ENCODE data around the gene SWT1.
"Not testable (repeated sequence)": the region's sequence is repeated elsewhere in the genome, so short reads cannot be mapped to it uniquely, and the experiment has no call there.

The SWT1 gene

GRCh38 chr1:185162491-185162890 is 5.5 kb downstream of the SWT1 start:
- no peak for DNase-seq

- DNase-seq, result no peak
Measured at GRCh38 chr1:185166106-185166505, 9.1 kb downstream of the SWT1 start.

GRCh38 chr1:185170291-185170848 is 13.4 kb downstream of the SWT1 start:
- peak in 24 of 56 donors; percentile 1 to 48 (median 6) for DNase-seq

- DNase-seq, result no peak
Measured at GRCh38 chr1:185193756-185194155, 36.8 kb downstream of the SWT1 start.

- not testable (repeated sequence) for DNase-seq
Measured at GRCh38 chr1:185198712-185199111, 41.7 kb downstream of the SWT1 start.

GRCh38 chr1:185200889-185201288 is 43.9 kb downstream of the SWT1 start:
- DNase-seq, result no peak

GRCh38 chr1:185207170-185207569 is 50.2 kb downstream of the SWT1 start:
- DNase-seq, result no peak

- no peak for DNase-seq
Measured at GRCh38 chr1:185207980-185208602, 51.1 kb downstream of the SWT1 start.

GRCh38 chr1:185208626-185209180 is 51.7 kb downstream of the SWT1 start:
- DNase-seq, result no peak

GRCh38 chr1:185209357-185209756 is 52.4 kb downstream of the SWT1 start:
- DNase-seq, result not testable (repeated sequence)

- DNase-seq, result no peak
Measured at GRCh38 chr1:185213091-185213490, 56.1 kb downstream of the SWT1 start.

GRCh38 chr1:185215911-185216310 is 58.9 kb downstream of the SWT1 start:
- no peak for DNase-seq

- no peak for DNase-seq
Measured at GRCh38 chr1:185224132-185224531, 67.2 kb downstream of the SWT1 start.

- no peak for DNase-seq
Measured at GRCh38 chr1:185227161-185227560, 70.2 kb downstream of the SWT1 start.

- DNase-seq, result no peak
Measured at GRCh38 chr1:185228979-185229378, 72.0 kb downstream of the SWT1 start.

- no peak for DNase-seq
Measured at GRCh38 chr1:185229981-185230380, 73.0 kb downstream of the SWT1 start.

GRCh38 chr1:185232874-185233273 is 75.9 kb downstream of the SWT1 start:
- no peak for DNase-seq

- not testable (repeated sequence) for DNase-seq
Measured at GRCh38 chr1:185234183-185234582, 77.2 kb downstream of the SWT1 start.

GRCh38 chr1:185237176-185237575 is 80.2 kb downstream of the SWT1 start:
- not testable (repeated sequence) for DNase-seq

- DNase-seq, result no peak
Measured at GRCh38 chr1:185237661-185238060, 80.7 kb downstream of the SWT1 start.

- DNase-seq, result no peak
Measured at GRCh38 chr1:185238447-185238846, 81.5 kb downstream of the SWT1 start.

- DNase-seq, result no peak
Measured at GRCh38 chr1:185239861-185240260, 82.9 kb downstream of the SWT1 start.

- DNase-seq, result no peak
Measured at GRCh38 chr1:185241127-185241526, 84.2 kb downstream of the SWT1 start.

Data from amygdala (tissue), 56 donors.